Thyroid gland (tissue), 4 donors: ENCODE results near the gene MAMLD1.

Source experiments
- CTCF ChIP-seq, 6 experiments: fragments of 200-600 bp in 3 of 6; fragments of 450-650 bp in 3 of 6; sonication (generic) in 3 of 6; IDR thresholded peaks; one replicate each; pipeline ENCODE4 v1.5.1; 2016 to 2019; ENCODE audit warnings: antibody characterized with exemption in 6 of 6, mild to moderate bottlenecking in 2 of 6, inconsistent platforms in 1 of 6, moderate library complexity in 1 of 6
- POLR2A ChIP-seq, 2 donors: fragments of 450-650 bp; IDR thresholded peaks; one replicate each; pipeline ENCODE4 v1.6.1; 2017; ENCODE audit warnings: antibody characterized with exemption in 2 of 2, mild to moderate bottlenecking in 2 of 2, moderate library complexity in 1 of 2

- TF ChIP-seq POLR2A (IDR thresholded peaks at IDR 0.05) (no peak), CTCF (IDR thresholded peaks at IDR 0.05) (no peak)
These were observed 12.2 kb downstream of the MAMLD1 start for GRCh38 chrX:150375243-150375770.
